Skeletal muscle cell (primary cell): ENCODE measurements around the gene C10orf62.

Experiments used
- DNase-seq: peaks from one replicate; pipeline ENCODE4 v3.0.0-alpha.2; 2010; ENCODE audit warnings: low read depth
- H3K4me3 ChIP-seq: 2 replicates; pipeline ENCODE4 v1.5.1; 2011; ENCODE audit warnings: low read depth, mild to moderate bottlenecking, control low read depth, low read length, moderate library complexity

C10orf62 gene

DNA sequence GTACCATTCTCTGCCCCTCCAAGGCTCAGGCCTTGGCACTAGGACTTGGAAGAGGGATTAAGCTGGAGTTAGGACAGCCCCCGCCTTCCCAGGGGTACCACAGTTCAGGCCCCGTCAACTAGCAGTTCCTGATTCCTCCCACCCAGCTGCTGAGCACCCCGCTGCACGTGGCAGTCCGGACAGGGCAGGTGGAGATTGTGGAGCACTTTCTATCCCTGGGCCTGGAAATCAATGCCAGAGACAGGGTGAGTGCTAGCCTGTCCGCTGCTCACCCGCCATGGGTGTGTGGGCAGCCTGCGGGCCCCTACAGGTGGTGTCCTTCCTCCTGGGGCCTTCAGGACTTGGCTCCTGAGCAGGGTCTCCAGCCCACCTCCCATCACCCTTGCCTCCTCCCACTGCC lies 7.4 kb upstream of the C10orf62 start:
- H3K4me3 ChIP-seq, result no peak overlapping the region
- no peak for DNase-seq

- H3K4me3 ChIP-seq, result no peak overlapping the region
These were observed 6.0 kb upstream of the C10orf62 start for GRCh38 chr10:97583476-97583875.

GRCh38 chr10:97584060-97584797 lies 5.3 kb upstream of the C10orf62 start, which contains the start of gene HOGA1:
HOGA1 (plus strand) TSS chr10:97584389; CDS start chr10:97584704, 315 bp downstream.
- no peak for DNase-seq
- H3K4me3 ChIP-seq, result no peak within 1 kb of the TSS

More at GRCh38 chr10:97583476-97583875, 6.0 kb upstream of the C10orf62 start:
- DNase-seq, result no peak

DNA sequence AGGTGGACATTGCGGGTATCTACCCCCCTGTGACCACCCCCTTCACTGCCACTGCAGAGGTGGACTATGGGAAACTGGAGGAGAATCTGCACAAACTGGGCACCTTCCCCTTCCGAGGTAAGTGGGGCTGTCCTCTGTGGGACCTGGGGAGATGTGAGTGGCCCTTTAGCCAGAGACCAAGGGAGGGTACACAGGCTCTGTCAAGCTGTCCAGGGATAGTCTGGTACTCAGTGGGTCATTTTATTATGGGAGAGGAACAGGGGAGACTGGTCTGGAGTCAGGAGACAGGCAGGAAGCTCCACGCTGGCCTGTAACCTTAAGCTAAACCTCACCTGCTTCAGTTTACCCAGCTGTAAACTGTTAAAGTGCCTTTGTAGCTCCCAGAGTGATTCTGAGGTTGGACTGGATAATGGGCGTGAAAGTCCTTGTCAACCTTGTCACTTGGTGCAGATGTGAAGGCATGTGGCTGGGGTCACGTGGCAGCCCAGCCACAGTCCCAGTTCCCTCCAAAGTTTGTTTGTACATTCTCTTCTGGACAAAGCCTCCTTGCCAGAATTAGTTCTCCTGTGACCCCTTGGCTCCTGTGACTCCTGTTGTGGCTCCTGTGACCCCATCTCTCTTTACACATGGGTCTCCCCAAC lies 4.6 kb upstream of the C10orf62 start:
- no peak overlapping the region for H3K4me3 ChIP-seq
- DNase-seq, result no peak

DNA sequence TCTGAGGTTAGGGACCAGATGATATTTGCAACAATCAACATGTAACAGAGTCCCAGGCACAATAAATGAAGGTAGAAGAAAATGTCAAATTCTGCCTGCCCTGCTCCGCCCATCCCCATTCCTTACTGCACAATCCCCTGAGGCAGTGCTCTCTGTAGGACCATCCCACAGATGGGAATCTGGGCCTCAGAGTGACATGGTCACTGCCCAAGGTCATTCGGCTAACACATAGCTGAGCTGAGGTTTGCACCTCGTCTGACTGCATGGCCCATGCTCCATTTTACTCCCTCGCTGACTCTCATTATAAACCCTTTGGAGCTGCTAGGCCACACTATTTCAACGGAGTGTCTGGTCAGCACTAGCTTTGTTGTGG lies 4.1 kb upstream of the C10orf62 start:
- DNase-seq, result no peak

DNA sequence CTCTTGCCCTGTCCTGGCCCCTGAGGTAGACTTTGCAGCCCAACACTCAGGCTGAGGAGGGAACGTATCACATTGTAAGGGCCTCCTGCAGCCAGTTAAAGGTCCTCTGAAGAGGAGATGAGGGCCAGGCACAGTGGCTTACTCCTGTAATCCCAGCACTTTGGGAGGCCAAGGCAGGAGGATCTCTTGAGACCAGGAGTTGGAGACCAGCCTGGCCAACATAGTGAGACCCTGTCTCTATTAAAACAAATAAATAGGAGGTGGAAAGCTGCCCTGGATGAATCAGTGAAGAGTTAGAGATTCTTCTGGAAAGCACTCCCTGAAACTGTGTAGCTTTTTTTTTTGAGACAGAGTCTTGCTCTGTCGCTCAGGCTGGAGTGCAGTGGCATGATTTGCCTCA lies 2.3 kb upstream of the C10orf62 start:
- no peak overlapping the region for H3K4me3 ChIP-seq

More for the DNA sequence above, 4.1 kb upstream of the C10orf62 start:
- H3K4me3 ChIP-seq, result no peak overlapping the region

GRCh38 chr10:97590082-97590747 lies 694 bp downstream of the C10orf62 start:
- no peak overlapping the region for H3K4me3 ChIP-seq
- no peak for DNase-seq

More for the DNA sequence above, 2.3 kb upstream of the C10orf62 start:
- DNase-seq, result no peak

DNA sequence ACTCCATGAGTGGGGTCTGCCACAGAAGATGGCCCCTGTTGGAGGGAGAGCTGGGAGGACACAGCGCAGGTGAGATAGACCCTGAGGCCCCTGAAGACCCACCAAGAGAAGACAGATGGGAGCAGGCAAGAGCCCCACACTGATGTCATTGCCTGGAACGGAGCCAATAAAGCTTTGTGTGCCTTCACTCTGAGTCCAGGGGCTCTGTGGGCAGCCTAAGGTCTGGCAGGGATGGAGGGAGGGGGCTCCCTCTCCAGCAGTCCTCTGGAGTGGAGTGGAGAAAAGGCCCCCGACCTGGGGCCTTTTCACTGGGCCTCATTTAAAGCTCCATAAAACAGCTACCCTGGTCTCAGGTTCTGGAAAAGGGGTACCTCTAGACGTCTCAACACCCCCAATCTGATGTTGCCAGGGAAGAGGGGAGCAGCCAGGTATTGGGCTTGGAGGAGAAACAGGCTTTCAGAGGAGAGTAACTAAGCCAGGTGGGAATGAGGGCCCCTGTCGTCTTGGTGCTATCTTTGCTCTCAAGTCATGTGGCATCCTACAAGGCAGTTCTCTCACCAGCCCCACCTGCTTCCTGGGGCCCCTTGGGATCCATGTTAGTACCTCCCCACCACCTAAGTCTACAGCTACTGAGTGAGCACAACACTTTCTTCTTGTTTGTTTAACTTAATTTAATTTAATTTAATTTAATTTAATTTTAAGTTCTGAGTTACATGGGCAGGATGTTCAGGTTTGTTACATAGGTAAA lies 1.4 kb downstream of the C10orf62 start:
- DNase-seq, result no peak
- no peak overlapping the region for H3K4me3 ChIP-seq

- no peak for DNase-seq
These were observed 3.9 kb downstream of the C10orf62 start for GRCh38 chr10:97593421-97593820.

GRCh38 chr10:97596101-97597082 lies 6.9 kb downstream of the C10orf62 start:
- H3K4me3 ChIP-seq, result no peak overlapping the region
- peak; percentile 50 for DNase-seq

More at GRCh38 chr10:97593421-97593820, 3.9 kb downstream of the C10orf62 start:
- no peak overlapping the region for H3K4me3 ChIP-seq

DNA sequence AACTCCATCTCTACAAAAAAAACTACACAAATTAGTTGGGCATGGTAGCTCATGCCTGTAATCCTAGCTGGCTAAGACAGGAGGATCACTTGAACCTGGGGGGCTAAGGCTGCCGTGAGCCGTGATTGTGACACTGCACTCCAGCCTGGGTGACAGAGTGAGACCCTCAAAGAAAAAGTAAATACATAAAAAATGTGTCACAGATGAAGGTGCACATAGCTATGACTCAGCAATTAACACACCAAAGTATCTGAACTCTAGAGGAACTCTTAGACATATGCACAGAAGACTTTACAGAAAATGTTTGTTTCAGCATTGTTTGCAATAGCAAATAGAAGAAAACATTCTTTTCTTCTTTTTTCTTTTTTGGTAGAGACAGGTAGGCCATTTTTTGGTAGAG lies 8.3 kb downstream of the C10orf62 start:
- no peak overlapping the region for H3K4me3 ChIP-seq
- DNase-seq, result no peak

DNA sequence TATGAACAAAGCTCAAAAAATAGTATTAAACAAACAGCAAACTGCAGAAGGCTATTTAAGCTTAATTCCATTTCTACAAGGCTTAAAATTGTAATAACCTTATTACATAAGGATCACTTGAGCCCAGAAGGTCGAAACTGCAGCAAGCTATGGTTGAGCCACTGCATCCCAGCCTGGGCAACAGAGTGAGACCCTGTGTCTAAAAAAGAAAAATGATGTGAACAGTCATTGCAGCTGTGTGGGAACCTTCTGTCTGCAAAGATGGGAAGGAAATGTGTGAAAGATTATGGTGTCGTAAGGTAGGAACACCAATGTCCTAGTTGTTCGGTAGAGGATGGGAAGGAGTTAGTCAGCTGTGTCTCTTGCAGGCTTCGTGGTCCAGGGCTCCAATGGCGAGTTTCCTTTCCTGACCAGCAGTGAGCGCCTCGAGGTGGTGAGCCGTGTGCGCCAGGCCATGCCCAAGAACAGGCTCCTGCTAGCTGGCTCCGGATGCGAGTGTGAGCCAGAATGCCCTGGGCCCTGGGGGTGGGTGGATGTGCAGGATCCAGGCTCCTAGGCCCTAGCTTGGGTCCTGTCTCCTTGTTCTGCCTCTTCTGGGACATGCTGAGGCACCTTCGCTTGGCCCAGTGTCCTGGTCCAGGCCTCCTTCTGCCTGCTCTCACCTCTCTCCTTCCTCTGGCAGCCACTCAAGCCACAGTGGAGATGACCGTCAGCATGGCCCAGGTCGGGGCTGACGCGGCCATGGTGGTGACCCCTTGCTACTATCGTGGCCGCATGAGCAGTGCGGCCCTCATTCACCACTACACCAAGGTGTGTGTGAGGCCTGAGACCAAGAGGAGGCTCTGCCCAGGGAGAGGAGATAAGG lies 9.1 kb downstream of the C10orf62 start:
- no peak for DNase-seq
- H3K4me3 ChIP-seq, result no peak overlapping the region

DNA sequence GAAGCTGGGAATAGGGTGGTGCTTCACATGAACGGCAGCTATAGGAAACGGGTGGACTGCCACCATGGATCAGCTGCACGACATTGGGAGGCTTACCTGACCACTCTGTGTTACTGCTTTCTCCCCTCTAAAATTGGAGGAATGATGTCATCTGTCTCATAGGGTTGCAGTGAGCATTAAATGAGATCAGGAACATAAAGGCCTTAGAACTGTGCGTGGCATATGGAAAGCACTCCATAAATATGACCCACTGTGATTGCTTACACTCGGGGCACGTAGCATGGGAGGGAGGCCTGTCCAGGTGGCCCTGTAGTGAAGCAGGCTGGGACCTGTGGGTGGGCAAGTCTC lies 9.7 kb downstream of the C10orf62 start:
- H3K4me3 ChIP-seq, result no peak overlapping the region
- DNase-seq, result no peak

- no peak overlapping the region for H3K4me3 ChIP-seq
These were observed 11.1 kb downstream of the C10orf62 start for GRCh38 chr10:97600616-97601015.

DNA sequence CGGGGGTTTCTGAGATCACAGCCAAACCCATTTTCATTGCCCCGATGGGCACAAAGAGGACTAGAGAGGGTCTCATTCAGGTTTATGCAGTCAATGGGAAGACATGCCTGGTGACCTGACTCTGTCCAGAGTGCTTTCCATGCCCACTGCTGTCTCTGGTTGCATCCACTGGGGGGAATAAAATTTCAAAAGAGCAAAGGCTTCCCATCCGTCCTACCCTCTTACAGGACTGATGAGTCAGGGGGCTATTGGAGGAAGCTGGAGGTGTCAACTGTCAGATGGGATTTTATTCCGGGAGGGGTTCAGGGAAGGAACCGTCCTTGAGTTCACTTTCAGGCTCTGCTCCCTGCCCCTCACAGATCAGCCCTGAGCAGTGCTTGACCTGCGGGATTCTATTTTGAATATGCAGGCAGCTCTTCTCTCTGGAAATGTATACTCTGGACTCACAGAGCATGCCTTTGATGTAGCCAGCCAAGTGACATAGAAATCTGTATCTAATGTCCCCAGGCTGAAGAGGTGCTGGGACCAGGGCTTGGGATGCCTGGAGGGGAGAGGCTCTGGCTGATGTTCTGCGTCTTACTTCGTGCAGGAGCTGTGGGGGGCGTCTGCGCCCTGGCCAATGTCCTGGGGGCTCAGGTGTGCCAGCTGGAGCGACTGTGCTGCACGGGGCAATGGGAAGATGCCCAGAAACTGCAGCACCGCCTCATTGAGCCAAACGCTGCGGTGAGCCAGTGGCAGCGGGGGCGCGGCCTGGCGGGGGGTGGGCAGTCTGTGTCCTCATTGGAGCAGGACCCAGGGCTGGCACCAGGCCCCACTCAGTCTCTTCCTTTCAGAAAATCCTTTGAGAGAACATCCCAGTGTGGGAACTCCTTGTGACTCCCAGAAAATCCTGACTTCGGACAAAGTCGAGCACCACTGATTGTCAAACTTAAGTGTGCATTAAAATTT lies 12.0 kb downstream of the C10orf62 start:
- no peak overlapping the region for H3K4me3 ChIP-seq
- DNase-seq, result no peak

More at GRCh38 chr10:97600616-97601015, 11.1 kb downstream of the C10orf62 start:
- no peak for DNase-seq

GRCh38 chr10:97607095-97607636 lies 17.6 kb downstream of the C10orf62 start:
- H3K4me3 ChIP-seq, result no peak overlapping the region
- no peak for DNase-seq
